ENCODE data around the gene USP46.

DNA sequence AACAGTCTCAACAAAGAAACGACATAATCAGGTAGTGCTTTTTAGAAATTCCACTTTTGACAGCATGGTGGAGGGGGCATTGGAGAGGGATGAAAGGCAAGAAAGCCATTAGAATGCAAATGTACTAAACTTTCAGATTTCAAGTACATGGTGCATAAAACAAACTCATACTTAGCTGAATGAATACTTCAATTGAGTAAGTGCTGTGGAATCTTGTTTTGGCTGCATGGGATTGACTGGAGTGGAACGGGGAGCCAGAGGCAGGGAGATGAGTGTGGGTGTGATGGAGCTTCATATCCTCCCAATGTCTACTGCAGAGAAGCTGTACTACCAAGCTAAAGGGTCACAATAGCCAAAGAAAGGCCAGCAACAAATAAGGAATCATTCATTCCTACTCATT lies 52.4 kb downstream of the USP46 start:
- TF ChIP-seq CTCF (IDR thresholded peaks at IDR 0.05) (no peak), POLR2AphosphoS5 (IDR thresholded peaks at IDR 0.05) (no peak)
